Measurements from ENCODE around the gene DENND2C. TPM values are rescaled to one million over a fixed set of nuclear protein-coding genes. Genes with fewer than 3 reads are reported as not detected.

The DENND2C gene
- total and polyA plus RNA-seq, 2 experiments from 2014 or later: 1.1 to 1.8 TPM

DNA sequence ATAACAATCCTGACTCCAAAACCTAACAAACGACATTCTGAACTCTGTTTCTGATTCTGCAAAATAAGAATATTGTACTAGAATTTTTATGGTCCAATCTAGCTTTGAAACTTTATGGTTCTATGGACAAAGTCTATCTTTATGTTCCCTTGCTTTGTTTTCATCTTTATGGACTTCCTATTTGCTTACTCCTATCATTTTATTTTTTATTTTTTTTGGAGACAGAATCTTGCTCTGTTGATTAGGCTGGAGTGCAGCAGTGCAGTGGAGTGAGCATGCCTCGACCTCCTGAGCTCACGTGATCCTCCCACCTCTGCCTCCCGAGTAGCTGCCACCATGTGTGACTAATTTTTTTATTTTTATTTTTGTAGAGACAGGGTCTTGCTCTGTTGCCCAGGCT lies 43.1 kb upstream of the DENND2C start:
- H3K27me3 ChIP-seq: no peaks in the 10 kb centered on the region
- no peak for DNase-seq (ENCODE audit: low read depth in 1 of 2, low spot score in 1 of 2)
- H3K27ac ChIP-seq: no peak overlapping the region
- TF ChIP-seq, protein P1, sequence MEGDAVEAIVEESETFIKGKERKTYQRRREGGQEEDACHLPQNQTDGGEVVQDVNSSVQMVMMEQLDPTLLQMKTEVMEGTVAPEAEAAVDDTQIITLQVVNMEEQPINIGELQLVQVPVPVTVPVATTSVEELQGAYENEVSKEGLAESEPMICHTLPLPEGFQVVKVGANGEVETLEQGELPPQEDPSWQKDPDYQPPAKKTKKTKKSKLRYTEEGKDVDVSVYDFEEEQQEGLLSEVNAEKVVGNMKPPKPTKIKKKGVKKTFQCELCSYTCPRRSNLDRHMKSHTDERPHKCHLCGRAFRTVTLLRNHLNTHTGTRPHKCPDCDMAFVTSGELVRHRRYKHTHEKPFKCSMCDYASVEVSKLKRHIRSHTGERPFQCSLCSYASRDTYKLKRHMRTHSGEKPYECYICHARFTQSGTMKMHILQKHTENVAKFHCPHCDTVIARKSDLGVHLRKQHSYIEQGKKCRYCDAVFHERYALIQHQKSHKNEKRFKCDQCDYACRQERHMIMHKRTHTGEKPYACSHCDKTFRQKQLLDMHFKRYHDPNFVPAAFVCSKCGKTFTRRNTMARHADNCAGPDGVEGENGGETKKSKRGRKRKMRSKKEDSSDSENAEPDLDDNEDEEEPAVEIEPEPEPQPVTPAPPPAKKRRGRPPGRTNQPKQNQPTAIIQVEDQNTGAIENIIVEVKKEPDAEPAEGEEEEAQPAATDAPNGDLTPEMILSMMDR (IDR thresholded peaks at IDR 0.05; ENCODE audit: low read depth, low read length): no peak
- peaks cover 4% of the 10 kb centered on the region for H3K4me1 ChIP-seq (ENCODE audit: low read depth)
- no peak overlapping the region for H3K4me3 ChIP-seq
- H3K36me3 ChIP-seq: peaks cover 32% of the 10 kb centered on the region
- H3K9me3 ChIP-seq (ENCODE audit: low read depth): no peaks in the 10 kb centered on the region

DNA sequence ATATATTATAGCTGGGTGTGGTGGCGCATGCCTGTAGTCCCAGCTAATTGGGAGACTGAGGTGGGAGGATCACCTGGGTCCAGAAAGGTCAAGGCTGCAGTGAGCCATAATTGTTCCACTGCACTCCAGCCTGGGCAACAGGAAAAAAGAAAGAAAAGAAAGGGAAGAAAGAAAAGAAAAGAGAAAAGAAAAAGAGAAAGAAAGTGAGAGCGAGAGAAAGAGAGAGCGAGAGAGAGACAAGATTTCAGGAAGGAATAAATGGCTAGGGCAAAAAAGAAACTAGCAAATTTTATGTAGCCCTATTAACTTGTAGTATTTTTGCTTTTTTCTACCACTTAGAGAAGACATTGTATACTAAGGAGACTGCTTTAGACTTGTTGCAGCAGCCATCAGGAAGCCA lies 40.5 kb upstream of the DENND2C start:
- no peaks in the 10 kb centered on the region for H3K4me1 ChIP-seq (ENCODE audit: low read depth)
- H3K27ac ChIP-seq: no peak overlapping the region
- TF ChIP-seq, protein P1 (IDR thresholded peaks at IDR 0.05; ENCODE audit: low read depth, low read length): no peak
- H3K4me3 ChIP-seq: no peak overlapping the region
- H3K36me3 ChIP-seq: peaks cover 49% of the 10 kb centered on the region
- no peak for DNase-seq (ENCODE audit: low read depth in 1 of 2, low spot score in 1 of 2)
- no peaks in the 10 kb centered on the region for H3K27me3 ChIP-seq
- no peaks in the 10 kb centered on the region for H3K9me3 ChIP-seq (ENCODE audit: low read depth)

DNA sequence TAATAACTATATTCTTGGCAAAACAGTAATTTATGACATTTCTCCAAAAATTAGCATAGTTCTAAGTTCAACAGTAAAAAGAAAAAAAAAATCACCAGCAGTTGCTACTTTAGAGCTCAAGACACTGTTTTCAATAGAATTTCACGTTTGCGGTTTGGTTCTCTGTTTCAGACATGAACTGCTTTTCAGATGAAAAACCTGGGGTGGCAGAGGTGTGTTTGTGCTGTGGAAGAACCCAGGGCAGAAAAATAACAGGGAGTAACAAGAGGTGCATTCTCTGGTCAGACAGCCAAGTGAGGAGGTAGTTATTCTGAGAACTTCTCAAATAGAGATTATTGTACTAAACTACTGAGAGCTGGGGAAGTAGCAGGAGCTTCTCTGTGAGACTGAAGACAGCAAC lies 37.8 kb upstream of the DENND2C start:
- no peaks in the 10 kb centered on the region for H3K27me3 ChIP-seq
- H3K4me1 ChIP-seq (ENCODE audit: low read depth): no peaks in the 10 kb centered on the region
- TF ChIP-seq, protein P1 (IDR thresholded peaks at IDR 0.05; ENCODE audit: low read depth, low read length): no peak
- no peak for DNase-seq (ENCODE audit: low read depth in 1 of 2, low spot score in 1 of 2)
- H3K27ac ChIP-seq: no peak overlapping the region
- H3K36me3 ChIP-seq: peaks cover 40% of the 10 kb centered on the region
- no peak overlapping the region for H3K4me3 ChIP-seq
- no peaks in the 10 kb centered on the region for H3K9me3 ChIP-seq (ENCODE audit: low read depth)

DNA sequence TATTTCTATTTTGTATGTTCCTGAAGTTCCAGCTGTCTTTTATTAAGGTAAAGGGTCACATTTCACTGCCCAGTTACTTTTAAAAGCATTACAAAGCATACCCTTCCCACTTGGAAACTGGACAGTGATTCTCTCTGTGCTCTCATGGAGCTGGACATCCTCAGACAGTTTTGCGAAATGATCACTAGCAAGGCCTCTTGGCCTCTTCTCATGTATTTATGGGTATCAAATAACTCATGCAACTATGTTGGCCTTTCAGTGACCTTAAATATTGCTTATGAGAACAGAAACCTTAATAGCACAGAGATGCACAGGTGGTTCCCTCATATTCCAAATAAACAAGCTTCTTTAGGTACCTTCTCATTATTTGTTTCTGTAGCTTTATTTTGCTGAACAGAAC lies 33.4 kb upstream of the DENND2C start:
- Histone ChIP-seq H3K4me3 (no peak overlapping the region), H3K4me1 (ENCODE audit: low read depth) (no peaks in the 10 kb centered on the region), H3K27ac (no peak overlapping the region), H3K36me3 (peaks cover 25% of the 10 kb centered on the region), H3K9me3 (ENCODE audit: low read depth) (no peaks in the 10 kb centered on the region), H3K27me3 (peaks cover 13% of the 10 kb centered on the region)
- TF ChIP-seq, protein P1 (IDR thresholded peaks at IDR 0.05; ENCODE audit: low read depth, low read length): no peak
- DNase-seq (ENCODE audit: low read depth in 1 of 2, low spot score in 1 of 2): no peak

DNA sequence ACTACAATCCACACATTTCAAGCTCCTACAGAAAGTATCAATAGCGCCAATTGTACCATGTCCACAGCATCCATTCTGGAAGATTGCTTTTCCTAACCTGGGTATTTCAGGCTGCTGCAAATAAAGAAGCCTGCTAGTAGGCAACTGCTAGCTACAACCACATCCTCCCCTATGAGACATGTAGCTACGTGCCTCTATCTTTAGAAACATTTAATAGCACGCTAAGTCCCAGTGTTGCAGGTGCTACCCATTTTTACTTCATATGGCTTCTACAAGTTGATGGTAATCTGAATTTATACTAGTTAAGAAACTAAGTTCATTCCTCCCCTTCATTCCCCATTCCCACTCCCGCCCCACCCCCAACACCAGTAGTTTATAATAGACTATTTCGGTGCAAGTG lies 32.9 kb upstream of the DENND2C start:
- Histone ChIP-seq H3K9me3 (ENCODE audit: low read depth) (no peaks in the 10 kb centered on the region), H3K36me3 (peaks cover 20% of the 10 kb centered on the region), H3K27ac (no peak overlapping the region), H3K27me3 (peaks cover 15% of the 10 kb centered on the region), H3K4me3 (no peak overlapping the region), H3K4me1 (ENCODE audit: low read depth) (no peaks in the 10 kb centered on the region)
- TF ChIP-seq, protein P1 (IDR thresholded peaks at IDR 0.05; ENCODE audit: low read depth, low read length): no peak
- no peak for DNase-seq (ENCODE audit: low read depth in 1 of 2, low spot score in 1 of 2)

DNA sequence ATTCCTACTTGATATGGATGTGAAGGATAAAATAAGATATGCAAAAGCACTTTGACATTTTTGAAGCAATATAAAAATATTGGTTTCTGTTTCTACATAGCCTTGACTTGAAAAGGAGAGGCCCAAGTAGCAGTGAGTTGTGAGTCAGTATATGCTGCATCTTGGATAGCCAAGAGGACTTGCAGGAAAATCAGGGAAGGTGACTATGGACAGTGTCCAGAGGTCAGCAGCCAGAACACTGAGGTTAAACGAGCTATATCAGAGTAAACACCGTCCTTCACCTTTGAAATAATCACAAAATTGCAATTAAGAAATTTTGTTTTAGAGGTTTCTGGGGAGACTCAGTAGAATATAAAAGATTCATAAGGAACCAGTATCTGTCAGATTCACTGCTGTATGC lies 32.1 kb upstream of the DENND2C start:
- Histone ChIP-seq H3K36me3 (peaks cover 12% of the 10 kb centered on the region), H3K4me3 (no peak overlapping the region), H3K9me3 (ENCODE audit: low read depth) (no peaks in the 10 kb centered on the region), H3K4me1 (ENCODE audit: low read depth) (no peaks in the 10 kb centered on the region), H3K27ac (no peak overlapping the region), H3K27me3 (peaks cover 23% of the 10 kb centered on the region)
- DNase-seq (ENCODE audit: low read depth in 1 of 2, low spot score in 1 of 2): no peak
- TF ChIP-seq, protein P1 (IDR thresholded peaks at IDR 0.05; ENCODE audit: low read depth, low read length): no peak

All from cardiac muscle cell (in vitro differentiated cells and primary cell).